ENCODE results near the gene MISP.
"Not testable (repeated sequence)": the region's sequence is repeated elsewhere in the genome, so short reads cannot be mapped to it uniquely, and the experiment has no call there.

MISP gene

DNA sequence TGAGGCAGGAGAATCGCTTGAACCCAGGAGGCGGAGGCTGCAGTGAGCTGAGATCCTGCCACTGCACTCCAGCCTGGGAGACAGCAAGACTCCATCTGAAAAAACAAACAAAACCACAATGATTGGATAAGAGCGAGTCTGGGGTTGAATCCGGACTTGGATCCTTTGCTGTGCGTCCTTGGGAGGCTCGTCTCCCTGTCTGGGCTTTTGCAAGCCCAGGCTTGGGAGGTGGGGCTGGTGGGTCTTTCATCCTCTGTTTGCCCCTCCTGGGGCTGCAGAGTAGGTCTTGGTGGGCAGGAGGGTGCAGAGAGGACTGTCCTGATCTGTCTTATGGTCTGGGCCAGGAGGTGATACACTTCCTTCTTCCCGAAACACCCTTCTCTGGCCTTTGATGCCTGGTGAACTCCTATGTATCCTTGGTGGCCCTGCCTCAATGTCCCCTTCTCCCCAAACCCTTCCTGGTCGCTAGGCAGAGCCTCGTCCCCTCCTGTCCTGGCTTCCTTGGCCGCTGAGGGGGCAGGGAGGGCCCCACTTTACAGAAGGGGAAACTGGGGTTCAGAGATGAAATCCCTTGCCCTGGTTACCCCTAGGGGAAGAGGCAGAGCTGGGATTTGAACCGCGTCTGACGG is 25.3 kb upstream of the MISP start:
- DNase-seq (ENCODE audit: low read depth), result no peak

DNA sequence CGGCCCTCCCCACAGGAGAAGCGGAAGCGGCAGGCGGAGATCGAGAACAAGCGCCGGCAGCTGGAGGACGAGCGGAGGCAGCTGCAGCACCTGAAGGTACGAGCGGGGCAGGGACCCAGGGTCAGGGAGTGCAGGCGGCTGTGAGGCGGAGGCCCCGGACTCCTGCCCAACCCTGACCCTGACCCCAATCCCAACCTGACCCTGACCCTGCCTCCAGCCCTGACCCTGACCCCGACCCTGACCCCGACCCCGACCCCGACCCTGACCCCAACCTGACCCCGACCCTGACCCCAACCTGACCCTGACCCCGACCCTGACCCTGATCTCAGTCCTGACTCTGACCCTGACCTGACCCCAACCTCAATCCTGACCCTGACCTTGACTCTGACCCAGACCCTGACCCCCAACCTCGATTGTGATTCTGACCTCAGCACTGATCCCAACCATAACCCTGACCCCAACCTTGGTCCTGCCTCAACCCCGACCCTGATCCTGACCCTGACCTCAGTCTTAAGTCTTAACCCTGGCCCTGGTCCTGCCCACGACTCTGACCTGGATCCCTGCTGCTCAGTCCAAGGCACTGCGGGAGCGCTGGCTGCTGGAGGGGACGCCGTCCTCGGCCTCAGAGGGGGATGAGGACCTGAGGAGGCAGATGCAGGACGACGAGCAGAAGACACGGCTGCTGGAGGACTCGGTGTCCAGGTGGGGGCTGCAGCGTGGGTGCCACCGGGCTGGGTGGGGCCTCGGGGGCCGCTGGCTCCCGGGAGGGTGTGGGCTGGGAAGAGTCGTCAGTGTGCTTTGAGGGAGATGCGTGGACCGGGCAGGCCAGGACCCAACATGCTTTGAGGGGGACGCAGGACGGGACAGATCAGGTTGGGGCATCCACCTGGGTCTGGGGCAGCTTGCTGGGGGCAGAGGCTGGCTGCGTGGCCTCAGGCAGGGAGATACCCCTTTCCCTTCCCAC is 23.6 kb upstream of the MISP start:
- DNase-seq (ENCODE audit: low read depth), result no peak

DNA sequence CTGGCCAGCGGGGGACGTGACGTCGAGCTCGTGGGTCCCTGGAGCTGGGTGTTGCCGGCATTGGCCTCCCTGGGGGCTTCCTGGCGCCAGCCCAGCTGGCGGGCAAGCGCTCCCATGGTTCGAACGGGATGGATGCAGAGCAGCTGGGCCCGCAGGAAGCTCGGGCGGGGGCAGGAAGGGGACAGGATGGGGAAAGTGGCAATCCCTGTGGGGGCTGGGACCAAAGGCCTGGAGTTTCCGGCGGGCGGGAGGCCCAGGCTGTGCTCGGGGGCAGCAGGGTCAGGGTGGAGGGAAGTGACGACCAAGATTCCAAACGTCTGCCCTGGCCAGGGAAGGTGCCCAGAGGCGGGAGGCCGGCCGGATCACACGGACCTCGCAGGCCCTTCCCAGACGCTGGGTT is 22.9 kb upstream of the MISP start:
- DNase-seq (ENCODE audit: low read depth), result no peak

DNA sequence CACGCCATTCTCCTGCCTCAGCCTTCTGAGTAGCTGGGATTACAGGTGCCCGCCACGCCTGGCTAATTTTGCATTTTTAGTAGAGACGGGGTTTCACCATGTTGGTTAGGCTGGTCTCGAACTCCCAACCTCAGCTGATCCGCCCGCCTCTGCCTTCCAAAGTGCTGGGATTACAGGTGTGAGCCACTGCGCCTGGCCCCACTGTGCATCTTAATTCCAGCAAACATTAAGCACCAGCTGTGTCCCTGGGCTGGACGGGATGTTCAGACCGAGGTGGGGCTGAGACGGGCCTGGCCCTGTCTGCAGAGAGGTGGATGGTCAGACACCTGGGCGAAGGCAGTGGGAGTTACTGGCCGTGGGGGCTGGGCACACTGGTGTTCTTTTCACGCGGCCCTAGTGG is 21.3 kb upstream of the MISP start:
- not testable (repeated sequence) for DNase-seq (ENCODE audit: low read depth)

DNA sequence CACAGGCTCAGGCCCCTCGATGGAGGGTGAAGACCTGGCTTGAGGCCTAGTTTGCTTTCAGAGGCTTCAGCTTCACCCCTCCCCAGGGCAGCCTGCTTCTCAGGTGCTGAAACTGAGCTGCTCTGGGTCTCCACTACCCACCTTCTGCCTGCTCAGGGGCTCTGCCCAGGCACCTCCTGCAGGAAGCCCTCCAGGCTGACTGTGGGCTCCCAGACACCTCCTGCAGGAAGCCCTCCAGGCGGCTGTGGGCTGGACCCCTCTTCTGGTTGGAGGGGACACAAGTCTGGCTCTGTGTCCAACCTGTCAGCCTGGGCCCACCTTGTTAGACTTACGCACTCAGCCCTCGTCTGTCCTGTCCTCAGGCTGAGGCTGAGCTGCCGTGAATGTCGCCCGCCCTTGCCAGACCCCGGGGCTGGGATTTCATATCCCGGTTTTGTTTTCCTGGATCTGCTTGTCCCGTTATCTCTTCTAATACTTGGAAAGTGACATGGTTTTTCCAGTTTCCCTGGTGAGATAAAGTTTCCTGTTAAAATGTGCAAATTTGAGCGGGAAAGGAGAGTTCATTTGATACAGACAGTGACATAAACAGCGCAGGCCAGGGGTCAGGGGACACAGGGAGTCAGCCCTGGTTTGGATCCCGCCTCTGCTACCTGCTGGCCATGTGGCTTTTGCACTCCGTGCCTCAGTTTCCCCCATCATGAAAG is 20.8 kb upstream of the MISP start:
- no peak for DNase-seq (ENCODE audit: low read depth)

DNA sequence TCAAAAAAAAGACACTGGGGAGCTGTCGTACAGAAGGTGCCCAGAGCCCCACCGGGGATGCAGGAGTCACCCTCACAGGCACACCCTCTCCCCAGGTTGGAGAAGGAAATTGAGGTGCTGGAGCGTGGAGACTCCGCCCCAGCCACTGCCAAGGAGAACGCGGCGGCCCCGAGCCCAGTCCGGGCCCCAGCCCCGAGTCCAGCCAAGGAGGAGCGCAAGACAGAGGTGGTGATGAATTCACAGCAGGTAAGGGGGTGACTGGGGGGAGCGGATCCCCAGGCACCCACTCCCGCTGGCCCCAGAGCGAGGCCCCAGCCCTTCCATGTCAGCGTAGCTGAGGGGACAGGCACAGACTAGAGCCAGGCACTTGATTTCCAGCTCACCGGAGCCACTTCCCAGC is 19.9 kb upstream of the MISP start:
- no peak for DNase-seq (ENCODE audit: low read depth)

DNA sequence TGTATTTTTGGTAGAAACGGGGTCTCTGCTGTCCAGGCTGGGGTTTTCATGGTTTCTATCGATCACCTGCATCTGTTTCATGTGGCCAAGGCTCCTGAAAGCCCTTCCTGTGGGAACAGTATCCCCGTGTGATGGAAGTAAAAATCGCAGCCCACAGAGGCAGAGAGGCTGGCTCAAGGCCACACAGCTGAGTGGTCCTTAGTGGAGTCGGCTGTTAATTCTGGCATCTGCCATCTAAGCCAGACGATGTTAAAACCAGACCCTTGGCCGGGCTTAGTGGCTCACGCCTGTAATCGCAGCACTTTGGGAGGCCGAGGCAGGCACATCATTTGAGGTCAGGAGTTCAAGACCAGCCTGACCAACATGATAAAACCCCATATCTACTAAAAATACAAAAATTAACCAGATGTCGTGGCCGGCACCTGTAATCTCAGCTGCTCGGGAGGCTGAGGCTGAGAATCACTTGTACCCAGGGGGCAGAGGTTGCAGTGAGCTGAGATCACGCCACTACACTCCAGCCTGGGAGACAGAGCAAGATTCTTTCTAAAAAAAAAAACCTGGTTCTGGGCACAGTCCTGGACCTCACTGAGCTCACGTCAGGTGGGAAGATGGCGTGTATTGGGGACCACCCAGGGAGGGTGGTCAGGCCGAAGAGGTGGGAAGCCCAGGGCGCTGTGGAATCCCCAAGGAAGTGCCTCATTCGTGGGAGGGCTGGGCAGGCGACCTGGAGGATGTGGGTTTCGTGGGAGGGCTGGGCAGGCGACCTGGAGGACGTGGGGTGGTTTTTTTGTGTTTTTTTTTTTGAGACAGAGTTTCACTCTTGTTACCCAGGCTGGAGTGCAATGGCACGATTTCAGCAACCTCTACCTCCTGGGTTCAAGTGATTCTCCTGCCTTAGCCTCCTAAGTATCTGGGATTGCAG is 18.5 kb upstream of the MISP start:
- DNase-seq (ENCODE audit: low read depth), result no peak

DNA sequence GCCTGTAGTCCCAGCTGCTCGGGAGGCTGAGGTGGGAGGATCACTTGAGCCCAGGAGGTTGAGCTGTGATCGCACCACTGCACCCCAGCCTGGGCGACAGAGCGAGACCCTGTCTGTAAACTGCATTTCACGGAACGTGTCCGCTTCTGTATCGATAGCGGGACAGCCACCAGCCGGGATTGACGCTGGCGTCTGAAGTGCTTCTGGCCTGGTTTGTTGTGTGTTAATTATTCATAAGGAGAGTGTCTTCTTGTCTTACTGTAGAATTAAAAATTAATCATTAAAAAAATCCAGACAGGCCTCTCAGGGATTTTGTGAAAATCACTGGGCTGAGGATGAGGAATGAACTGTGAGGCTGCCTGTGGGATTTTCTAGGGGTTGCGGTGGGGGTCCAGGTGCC is 16.2 kb upstream of the MISP start:
- no peak for DNase-seq (ENCODE audit: low read depth)

DNA sequence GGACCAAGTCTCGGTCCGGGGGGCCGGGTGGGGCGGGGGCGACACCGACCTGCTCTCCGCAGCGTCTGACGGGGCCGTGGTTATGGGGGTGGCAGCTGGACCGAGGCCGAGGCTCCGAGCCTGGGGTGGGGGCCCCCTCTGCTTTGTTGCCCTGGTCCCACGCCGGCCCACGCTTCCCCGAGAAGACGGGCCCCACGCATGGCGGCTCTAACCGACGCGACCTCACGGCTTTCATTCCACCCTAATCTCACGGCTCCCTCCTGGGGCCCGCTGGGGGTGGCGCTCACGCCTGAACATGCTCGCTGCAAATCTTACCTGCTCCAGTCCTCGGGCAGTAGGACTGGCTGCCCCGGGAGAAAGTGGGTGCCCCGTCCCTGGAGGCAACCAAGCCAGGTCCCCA is 14.8 kb upstream of the MISP start:
- no peak for DNase-seq (ENCODE audit: low read depth)

DNA sequence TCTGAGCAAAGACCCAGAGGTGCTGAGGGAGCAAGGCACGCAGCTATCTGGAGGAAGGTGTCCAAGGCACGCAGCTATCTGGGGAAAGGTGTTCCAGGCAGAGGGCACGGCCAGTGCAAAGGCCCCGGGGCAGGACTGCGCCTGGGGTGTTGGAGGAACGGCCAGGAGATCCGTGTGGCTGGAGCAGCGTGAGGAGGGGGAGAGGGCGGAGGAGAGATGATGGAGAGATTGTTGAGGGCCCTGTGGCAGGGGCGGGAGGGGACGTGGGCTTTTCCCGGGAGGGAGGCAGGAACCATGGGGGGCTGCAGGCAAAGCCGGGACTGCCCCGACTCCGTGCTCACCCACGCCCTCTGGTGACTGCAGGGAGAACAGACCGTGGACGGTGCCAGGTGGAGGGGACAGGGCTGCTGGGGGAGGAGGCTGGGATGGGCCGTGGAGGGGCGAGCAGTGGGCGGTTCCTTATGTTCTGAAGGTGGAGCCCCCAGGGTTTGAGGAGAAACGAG is 13.3 kb upstream of the MISP start:
- DNase-seq (ENCODE audit: low read depth), result no peak

DNA sequence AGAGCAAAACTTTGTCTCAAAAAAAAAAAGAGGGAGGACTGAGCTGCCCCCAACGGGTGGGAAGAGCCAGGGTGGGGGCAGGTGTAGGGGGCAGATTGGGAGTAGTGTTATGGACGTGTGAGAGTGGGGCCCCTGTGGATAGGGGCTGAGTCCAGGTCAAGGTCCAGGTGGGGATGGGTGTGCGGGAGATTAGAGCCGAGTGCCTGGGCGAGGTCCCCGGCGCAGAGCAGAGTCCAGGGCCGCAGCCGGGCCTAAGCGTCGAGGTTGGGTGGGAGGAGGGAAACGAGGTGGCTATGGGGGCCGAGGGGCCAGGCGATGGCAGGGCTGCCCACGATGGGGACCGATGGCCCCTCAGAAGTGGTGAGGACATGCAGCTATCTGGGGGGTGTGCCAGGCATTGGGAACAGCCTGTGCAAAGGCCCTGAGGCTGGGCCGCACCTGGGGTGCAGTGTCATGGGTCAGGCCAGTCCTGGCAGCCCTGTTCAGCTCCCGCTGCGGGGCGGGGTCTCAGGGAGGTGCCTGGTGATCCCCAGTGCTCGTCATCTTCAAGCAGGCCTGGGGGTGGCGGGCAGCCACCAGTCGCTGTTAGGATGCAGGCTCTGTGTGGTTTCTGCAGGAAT is 12.3 kb upstream of the MISP start:
- no peak for DNase-seq (ENCODE audit: low read depth)

DNA sequence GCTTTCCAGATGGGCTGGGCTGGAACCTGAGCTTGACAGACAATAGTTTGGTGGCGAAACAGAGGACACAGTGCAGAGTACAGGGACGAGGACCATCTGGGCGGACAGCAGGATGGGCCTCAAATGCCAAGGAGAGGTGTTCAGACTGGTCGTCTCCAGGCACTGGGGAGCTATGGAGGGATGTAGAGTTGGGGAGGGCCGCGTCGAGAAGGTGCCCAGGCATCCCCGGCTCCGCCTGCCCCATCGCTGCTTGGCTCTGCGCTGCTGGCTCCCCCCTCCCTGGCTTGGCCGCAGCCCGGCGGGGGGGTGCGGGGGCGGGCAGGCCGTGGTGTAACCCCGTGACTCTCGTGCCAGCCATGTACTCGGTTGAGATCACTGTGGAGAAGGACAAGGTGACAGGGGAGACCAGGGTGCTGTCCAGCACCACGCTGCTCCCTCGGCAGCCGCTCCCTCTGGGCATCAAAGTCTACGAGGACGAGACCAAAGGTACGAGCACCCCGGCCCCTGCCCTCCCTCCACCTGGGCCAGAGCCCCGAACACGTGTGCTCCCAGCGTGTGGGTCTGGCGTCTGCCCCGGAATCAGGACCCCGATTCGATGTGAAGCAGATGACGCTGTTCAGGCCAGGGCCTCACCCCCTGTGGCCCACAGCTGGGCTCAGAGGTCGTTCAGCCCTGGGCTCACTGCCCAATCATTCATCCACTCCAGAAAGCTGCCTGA is 10.8 kb upstream of the MISP start:
- no peak for DNase-seq (ENCODE audit: low read depth)

DNA sequence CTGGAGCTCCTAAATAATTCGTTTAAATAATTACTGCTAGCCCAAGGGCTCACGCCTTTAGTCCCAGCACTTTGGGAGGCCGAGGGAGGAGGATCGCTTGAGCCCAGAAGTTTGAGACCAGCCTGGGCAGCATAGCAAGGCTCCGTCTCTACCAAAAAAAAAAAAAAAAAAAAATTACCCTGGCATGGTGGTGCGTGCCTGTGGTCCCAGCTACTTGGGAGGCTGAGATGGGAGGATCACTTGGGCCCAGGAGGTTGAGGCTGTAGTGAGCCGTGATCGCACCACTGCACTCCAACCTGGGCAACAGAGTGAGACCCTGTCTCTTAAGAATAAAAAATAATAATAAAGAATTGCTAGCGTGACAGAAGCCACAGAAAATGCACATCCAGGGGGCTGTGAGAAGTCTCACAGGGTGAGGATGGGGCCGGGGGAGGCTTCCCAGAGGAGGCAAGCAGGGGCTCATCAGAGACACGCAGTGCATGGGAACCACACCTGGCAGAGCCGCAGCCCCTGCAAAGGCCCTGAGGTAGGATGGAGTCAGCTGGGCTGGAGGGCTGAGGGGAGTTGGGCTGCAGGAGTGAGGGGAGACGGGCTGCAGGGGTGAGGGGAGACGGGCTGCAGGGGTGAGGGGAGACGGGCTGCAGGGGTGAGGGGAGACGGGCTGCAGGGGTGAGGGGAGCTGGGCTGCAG is 10.0 kb upstream of the MISP start:
- DNase-seq (ENCODE audit: low read depth), result not testable (repeated sequence)

DNA sequence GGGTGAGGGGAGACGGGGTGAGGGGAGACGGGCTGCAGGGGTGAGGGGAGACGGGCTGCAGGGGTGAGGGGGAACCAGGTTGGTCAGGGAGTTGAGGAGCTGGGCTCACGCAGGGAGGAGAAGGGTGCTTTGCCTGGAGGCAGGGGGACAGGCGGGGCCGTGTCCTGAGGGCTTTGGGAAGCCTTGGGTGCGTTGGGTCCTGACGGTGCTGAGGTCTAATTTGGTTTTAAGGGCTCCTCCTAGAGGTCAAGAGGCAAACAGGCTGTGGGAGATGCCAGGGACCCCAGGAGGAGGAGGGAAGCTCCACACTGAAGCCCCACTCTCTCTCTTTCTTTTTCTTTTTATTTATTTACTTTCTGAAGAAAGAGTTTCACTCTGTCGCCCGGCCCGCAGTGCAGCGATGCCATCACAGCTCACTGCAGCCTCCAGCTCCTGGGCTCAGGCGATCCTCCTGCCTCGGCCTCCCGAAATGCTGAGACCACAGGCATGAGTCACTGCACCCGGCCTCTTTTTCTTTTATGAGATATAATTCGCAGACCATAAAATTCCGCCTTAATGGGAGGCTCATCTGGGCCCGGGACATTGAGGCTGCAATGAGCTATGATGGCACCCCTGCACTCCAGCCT is 9.3 kb upstream of the MISP start:
- DNase-seq (ENCODE audit: low read depth), result no peak

DNA sequence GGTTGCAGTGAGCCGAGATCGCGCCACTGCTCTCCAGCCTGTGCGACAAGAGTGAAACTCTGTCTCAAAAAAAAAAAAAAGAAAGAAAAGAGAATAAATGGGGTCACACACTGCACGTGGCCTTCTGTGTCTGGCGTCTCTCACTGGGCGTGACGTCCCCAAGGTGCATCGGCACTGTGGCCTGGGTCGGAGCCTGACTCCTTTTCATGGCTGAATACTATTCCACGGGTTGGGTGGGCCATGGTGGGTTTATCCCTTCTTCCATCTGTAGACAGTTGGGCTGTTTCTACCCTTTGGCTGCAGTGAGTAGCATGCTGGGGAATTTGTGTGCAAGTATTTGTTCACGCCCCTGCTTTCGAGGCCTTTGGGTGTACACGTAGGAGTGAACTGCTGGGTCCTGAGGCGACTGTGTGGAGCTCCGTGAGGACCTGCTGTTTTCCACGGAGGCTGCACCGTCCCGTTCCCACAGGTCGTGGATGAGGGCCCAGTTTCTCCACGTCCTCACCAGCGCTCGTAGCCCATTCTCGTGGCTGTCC is 8.3 kb upstream of the MISP start:
- DNase-seq (ENCODE audit: low read depth), result no peak

DNA sequence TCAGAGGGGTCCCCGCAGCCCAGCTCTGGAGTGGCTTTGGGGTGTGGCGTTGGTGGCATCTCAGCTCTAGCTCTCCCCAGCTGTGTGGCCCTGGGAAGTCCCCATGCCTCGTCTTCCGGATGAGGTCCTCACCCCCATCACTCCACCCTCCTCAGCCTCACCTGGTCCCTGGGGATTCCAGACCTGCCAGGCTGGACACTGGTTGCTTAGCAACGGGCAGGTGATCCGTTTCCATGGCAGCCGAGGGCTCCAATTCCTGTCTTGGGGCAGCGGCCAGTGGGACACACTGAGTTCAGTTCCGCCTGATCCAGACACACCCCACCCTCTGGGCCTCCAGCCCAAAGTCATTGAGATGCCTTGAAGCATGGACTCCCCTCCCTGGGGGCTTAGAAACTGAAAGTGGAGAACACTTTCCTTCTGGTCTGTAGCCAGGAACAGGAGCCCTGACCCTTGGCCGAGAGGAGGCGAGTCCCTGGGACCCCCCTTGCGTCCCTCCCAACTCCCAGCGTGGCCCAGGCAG is 7.7 kb upstream of the MISP start:
- no peak for DNase-seq (ENCODE audit: low read depth)

DNA sequence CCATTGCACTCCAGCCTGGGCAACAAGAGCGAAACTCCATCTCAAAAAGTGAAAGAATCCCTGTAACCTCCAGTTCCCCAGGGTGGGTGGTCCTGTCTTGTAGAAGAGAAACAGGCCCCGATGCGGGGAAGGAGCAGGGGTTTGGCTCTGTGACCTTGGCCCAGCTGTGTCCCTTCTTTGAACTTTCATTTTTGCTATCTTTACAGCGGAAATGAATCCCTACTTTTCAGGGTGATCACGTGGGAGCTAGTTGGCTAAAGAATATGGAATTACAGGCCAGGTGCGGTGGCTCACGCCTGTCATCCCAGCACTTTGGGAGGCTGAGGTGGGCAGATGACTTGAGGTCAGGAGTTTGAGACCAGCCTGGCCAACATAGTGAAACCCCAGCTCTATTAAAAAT is 5.8 kb upstream of the MISP start:
- not testable (repeated sequence) for DNase-seq (ENCODE audit: low read depth)

DNA sequence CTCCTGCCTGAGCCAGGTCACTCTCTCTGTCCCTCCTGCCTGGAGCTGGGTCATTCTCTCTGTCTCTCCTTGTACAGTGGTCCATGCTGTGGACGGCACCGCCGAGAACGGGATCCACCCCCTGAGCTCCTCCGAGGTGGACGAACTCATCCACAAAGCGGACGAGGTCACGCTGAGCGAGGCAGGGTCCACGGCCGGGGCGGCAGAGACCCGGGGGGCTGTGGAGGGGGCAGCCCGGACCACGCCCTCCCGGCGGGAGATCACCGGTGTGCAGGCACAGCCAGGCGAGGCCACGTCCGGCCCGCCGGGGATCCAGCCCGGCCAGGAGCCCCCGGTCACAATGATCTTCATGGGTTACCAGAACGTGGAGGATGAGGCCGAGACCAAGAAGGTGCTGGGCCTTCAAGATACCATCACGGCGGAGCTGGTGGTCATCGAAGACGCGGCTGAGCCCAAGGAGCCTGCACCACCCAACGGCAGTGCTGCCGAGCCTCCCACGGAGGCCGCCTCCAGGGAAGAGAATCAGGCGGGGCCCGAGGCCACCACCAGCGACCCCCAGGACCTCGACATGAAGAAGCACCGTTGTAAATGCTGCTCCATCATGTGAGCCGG is 4.6 kb upstream of the MISP start:
- no peak for DNase-seq (ENCODE audit: low read depth)

Data from non-pigmented ciliary epithelial cell (primary cell).